Suppressor macrophage treated with lipopolysaccharide for 1 hour (primary cell): ENCODE data around the gene CDHR2.

Source experiments
- DNase-seq, 3 donors: peaks; one replicate each; pipeline ENCODE4 v3.0.0-alpha.2; 2020 to 2022

The CDHR2 gene

GRCh38 chr5:176625512-176625911, 76.4 kb downstream of the CDHR2 start:
- DNase-seq: no peak

GRCh38 chr5:176625966-176626875, 77.1 kb downstream of the CDHR2 start:
- no peak for DNase-seq

- no peak for DNase-seq
Measured at GRCh38 chr5:176626876-176627236, 77.7 kb downstream of the CDHR2 start.

GRCh38 chr5:176627582-176627981, 78.4 kb downstream of the CDHR2 start:
- no peak for DNase-seq

DNA sequence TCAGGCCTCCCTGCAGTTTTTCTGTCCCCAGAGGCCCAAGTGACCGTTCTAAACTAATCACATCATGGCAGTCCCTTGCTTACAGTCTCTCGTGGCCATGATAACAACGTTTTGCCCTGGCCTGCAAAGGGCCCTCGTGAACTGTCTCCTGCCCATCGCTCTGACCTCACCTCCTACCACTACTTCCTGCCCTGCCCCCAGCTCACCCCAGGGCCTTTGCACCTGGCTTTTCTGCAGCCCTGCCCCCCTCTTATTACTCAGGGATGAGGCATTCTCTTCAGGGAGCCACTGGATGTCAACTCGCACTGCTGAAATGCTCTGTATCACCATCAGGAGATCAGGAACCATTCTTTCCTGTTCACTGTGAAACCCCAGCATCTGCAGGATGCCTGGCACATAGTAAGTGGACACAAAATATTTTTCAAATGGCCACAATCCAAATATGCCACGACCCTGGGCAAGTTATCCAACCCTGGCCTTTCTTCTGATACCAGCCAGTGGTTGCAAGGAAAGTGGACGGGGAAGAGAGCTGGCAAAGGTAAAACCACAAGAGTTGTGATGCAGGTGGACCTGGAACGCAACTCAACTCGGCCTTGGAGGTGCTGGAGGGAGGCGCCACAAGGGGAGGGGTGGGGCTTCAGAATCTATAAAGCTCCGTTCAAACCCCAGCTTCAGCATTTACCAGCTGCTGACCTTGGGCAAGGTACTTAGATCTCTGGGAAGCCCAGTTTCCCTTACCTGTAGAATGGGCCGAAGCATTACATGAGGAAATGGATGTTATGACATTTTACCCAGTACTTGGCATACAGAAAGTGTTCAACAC, 79.5 kb downstream of the CDHR2 start:
- DNase-seq: no peak

DNA sequence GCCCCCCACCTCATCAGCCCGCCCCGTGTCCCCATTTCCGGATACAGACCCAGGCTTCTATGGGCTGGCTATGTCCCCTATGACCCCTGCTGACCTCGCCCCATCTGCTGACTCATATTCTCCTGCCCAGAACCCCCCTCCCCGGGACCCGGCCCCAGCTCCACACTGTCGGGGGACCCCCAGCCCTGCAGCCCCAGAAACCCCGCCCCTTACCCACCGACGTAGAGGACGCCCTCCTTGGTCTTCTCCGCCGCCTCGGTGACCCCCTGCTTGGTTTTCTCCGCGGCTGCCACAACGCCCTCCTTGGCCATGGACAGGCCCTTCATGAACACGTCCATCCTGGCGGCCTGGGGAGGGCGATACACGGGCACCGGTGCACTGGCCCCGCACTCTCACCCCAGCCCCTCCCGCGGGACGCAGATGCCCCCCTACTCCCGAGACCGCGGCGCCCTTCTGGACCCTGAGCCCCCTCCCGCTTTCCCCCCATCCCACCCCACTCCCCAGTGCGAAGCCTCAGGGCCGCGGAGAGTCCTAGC, 80.2 kb downstream of the CDHR2 start:
- no peak for DNase-seq

DNA sequence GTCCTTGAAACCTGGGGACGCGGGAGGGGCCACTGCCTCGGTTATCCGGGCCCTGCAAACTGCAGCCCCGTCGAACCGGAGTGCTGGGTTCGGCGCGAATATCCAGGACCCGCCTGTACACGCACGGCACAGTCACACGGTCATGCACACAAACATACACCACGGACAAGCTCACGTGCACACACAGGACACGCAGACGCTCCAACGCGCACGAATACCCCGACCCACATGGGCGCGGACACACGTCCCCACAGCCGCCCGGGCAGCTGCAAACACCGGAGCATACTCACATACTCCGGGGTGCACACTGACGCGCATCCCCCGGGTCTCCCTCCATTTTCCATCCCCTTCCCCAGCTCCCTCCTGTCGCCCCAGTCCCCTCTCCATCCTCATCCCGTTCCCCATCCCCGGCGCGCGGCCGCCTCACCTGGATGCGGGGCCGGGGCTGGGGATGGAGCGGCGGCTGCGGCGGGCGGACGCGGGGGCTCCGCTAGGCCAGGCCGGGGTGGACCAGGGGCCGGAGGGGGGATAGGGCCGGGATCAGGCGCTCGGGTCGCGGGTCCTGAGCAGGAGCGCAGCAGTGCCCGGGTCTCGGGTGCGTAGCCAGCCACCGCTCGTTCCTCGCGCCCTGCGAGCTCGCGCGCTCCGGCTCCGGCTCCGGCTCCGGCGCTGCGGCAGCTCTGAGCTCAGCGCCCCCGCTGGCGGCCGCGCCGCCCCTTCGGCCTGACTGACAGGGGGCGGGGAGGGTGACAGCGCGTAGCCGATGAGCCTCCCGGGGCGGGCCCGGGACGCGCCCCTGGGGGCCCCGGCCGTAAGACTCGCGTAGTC, 80.9 kb downstream of the CDHR2 start, which contains the start of the genes EIF4E1B and SNCB:
EIF4E1B (plus strand) TSS at position 823 of the 828 bp plus-strand sequence. CDS start 12,113 bp downstream, outside the sequence.
SNCB (minus strand) TSS at position 682 of the 828 bp plus-strand sequence. CDS start 880 bp downstream, outside the sequence.
- DNase-seq: peak; percentile 39 to 77 (median 45)

- DNase-seq: no peak
Measured at GRCh38 chr5:176630681-176631222, 81.6 kb downstream of the CDHR2 start.

DNA sequence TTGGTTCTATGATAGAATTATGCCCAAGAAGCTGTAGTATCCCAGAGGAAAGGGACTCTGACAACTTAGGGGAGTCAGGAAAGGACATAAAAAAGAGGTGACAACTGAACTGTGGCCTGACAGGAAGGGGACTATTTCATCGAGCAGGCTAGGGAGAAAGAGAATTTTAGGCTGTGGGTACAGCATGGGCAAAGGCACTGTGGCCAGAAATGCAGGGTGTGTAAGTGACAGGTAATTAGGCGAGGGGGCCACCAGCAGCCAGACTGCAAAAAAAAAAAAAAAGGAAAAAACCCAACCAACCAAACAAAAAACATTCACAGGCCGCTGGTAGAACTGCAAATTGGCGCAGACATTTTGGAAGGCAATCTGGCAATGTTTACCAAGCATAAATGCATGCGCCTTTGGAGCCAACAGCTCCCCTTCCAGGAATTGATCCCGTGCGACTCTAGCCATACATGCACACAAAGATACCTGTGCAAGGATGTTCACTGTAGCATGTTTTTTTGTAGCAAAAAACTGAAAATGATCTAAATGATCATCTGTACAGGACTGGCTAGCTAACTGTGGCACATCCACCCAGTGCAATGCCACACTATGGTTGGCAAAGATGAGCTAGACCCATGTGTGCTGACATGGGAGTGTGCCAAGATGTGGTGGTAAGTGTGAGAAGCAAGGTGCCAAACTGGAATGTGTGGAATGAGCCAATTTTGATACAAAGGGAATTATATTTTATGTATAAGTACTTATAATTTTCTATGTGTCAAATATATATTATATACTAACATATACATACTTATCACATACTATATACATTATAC, 82.5 kb downstream of the CDHR2 start:
- DNase-seq: no peak

DNA sequence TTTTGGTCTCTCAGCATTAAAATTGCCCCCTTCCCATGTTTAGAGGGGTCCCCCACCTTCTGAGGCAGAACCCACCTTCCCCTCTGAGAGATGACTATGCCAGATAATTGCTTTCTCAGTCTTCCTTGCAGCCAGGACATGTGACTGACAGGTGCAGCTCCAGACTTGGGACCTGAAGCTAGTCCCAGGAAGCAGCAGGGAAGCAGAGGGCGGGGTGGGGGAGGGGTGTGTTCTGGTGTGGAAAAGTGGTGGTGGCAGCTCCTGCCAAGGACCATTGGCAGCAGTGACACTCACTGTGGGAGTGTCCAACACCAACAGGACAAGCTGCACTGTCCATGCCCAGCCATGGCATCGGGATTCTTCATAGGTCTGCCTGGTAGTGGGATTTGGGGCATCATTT, 83.6 kb downstream of the CDHR2 start:
- DNase-seq: no peak

DNA sequence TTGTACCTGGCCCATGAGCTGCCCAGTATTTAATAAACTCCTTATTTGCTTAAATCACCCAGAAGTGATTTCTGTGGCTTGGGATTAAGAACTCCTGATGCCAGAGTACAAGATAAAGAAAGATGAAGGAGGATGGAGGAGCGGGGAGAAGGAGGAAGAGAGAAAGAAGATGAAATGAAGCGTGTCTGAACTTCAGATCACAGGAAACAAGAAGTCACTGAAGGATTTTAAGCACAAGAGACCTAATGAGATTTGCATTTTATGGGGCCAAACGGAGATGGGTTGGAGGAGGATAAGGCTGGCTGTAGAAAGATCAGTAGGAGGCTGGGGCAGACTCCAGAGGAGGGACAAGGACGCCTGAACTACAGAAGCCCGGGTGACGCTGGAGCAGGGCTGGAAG, 84.5 kb downstream of the CDHR2 start:
- no peak for DNase-seq

GRCh38 chr5:176636426-176636825, 87.3 kb downstream of the CDHR2 start:
- DNase-seq: no peak

GRCh38 chr5:176637556-176637955, 88.4 kb downstream of the CDHR2 start:
- DNase-seq: no peak

GRCh38 chr5:176638437-176638836, 89.3 kb downstream of the CDHR2 start:
- no peak for DNase-seq

- no peak for DNase-seq
Measured at GRCh38 chr5:176639208-176639607, 90.1 kb downstream of the CDHR2 start.

DNA sequence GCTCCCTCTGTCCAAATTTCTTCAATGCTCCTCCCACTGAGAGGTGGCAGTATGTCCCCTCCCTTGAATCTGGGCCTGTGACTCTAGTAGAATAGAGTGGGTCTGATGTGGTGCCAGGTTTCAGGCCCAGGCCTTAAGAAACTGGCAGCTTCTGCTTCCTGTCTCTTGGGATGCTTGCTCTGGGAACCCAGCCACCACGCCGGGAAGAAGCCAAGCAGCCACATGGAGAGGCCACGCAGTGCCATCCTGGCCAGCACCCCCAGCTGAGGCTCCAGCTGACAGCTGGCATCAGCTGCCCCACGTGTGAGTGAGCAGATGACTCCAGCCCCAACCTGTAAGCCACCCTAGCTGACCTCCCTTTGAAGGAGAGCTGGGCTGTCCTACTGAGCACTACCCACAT, 90.8 kb downstream of the CDHR2 start:
- DNase-seq: no peak

DNA sequence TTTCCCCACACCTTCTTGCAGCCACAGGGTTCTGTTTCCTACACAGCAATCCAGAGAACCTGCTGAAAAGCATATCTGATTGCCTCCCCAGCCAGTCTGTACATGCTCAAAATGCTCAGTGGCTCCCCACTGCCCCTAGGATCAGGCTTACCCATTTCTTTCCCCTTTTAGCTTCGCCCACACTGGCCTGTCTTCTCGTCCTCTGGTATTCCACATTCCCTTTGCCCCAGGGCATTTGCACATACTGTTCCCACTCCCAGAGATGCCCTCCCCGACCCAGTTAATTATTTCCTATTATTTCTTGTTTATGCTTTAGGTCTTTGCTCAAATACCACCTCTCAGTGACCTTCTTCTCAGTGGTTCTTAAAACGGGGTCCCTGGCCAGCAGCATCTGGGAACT, 91.5 kb downstream of the CDHR2 start:
- DNase-seq: no peak

GRCh38 chr5:176642675-176643490, 93.7 kb downstream of the CDHR2 start:
- DNase-seq: peak; percentile 20 to 37 (median 25)

GRCh38 chr5:176643491-176644219, 94.5 kb downstream of the CDHR2 start:
- no peak for DNase-seq

- DNase-seq: no peak
Measured at GRCh38 chr5:176644294-176644693, 95.2 kb downstream of the CDHR2 start.
